Kidney epithelial cell (primary cell): ENCODE results near the gene KRTAP3-3. TPM values are rescaled to one million over a fixed set of nuclear protein-coding genes. Genes with fewer than 3 reads are reported as not detected.

Source experiments
- DNase-seq: peaks from one replicate; pipeline ENCODE4 v3.0.0-alpha.2; 2010; ENCODE audit warnings: low read depth
- H3K27me3 ChIP-seq: 2 replicates; pipeline ENCODE4 v1.6.0; 2011; ENCODE audit warnings: low read length; ENCODE audit not compliant: control insufficient read depth, insufficient read depth
- H3K36me3 ChIP-seq: 2 replicates; pipeline ENCODE4 v1.5.1; 2011; ENCODE audit warnings: low read length; ENCODE audit not compliant: control insufficient read depth, insufficient read depth
- H3K4me3 ChIP-seq: 2 replicates; pipeline ENCODE4 v1.5.1; 2011; ENCODE audit warnings: low read depth, mild to moderate bottlenecking, control low read depth, low read length
- total RNA-seq: library from RNA; depleted of rRNA; stranded (reverse); fragments of >200 nt; gene quantifications from 2 replicates; pipeline ENCODE4 v1.2.3, GENCODE V29; 2015
- TF ChIP-seq, protein P1 (sequence below): IDR thresholded peaks from 2 replicates; pipeline ENCODE4 v1.5.1; 2011; ENCODE audit warnings: mild to moderate bottlenecking, moderate library complexity, low read length, control low read depth, inconsistent platforms; ENCODE audit not compliant: insufficient read depth, poor library complexity, severe bottlenecking

The KRTAP3-3 gene
- total RNA-seq, 1 donor from 2014 or later: not detected

DNA sequence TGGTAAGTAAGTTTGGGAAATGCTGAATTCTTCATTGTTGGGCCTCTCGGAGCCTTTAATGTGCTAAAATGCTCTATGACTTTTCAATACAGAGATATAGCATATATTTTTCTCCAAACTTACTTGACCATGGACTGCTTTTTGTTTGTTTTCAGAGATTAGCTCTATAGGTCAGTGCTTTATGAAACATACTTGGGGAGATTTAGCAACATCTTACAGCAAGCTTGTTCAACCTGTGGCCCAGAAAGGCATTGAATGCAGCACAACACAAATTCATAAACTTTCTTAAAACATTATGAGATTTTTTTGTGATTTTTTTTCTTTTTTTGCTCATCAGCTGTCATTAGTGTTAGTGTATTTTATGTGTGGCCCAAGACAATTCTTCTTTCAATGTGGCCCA, 16.0 kb upstream of the KRTAP3-3 start:
- TF ChIP-seq, protein P1, sequence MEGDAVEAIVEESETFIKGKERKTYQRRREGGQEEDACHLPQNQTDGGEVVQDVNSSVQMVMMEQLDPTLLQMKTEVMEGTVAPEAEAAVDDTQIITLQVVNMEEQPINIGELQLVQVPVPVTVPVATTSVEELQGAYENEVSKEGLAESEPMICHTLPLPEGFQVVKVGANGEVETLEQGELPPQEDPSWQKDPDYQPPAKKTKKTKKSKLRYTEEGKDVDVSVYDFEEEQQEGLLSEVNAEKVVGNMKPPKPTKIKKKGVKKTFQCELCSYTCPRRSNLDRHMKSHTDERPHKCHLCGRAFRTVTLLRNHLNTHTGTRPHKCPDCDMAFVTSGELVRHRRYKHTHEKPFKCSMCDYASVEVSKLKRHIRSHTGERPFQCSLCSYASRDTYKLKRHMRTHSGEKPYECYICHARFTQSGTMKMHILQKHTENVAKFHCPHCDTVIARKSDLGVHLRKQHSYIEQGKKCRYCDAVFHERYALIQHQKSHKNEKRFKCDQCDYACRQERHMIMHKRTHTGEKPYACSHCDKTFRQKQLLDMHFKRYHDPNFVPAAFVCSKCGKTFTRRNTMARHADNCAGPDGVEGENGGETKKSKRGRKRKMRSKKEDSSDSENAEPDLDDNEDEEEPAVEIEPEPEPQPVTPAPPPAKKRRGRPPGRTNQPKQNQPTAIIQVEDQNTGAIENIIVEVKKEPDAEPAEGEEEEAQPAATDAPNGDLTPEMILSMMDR: no peak
- Histone ChIP-seq H3K36me3 (no peaks in the 10 kb centered on the region), H3K4me3 (no peak overlapping the region), H3K27me3 (no peaks in the 10 kb centered on the region)
- DNase-seq: no peak

DNA sequence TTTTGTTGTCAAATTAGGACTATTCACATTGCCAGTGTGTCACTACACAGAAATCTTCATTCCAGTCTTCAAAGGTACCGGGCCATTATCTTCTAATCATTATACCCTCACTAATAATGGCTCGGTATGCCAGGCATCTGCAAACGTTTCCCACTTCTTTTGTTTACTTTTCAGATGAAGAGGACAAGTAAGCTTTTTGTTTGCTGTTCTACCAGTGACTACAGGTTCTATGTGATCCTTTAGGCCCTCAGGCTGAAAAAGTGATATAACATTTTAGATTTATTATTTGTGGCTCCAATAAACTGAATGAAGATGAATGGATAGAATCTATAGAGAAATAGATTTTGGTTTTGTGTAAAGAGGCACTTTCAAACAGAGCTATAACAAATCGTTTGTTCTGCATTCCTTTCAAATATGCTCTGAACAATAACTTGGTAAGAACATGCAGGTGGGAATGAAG, 15.4 kb upstream of the KRTAP3-3 start:
- TF ChIP-seq, protein P1: no peak
- Histone ChIP-seq H3K27me3 (no peaks in the 10 kb centered on the region), H3K36me3 (no peaks in the 10 kb centered on the region), H3K4me3 (no peak overlapping the region)
- no peak for DNase-seq

DNA sequence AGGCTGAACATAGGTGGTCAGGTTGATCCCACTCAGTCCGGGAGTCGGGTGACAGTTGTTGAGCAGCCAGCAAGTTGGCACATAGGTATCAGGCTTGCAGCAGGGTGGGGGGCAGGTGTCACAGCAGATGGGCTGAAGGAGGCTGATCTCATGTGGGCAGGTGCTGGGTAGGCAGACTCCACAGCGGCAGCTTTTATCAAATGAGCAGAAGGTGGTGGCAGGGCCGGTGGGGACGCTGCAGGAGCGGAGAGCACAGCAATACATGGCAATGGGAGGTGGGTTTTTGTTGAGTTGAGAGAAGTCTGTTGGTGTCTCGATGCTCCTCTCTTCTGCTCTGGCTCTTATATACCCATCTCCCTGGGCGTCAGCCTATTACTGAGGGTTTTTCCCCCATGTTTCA, 14.8 kb upstream of the KRTAP3-3 start, which contains the start of gene KRTAP3-1:
TSS of gene KRTAP3-1 (minus strand) at position 318 of the 400 bp plus-strand sequence. CDS start at position 264, 54 bp downstream.
- no peaks in the 10 kb centered on the region for H3K27me3 ChIP-seq
- no peak within 1 kb of the TSS for H3K4me3 ChIP-seq
- no peak for DNase-seq
- TF ChIP-seq, protein P1: no peak
- H3K36me3 ChIP-seq: no peaks in the 10 kb centered on the region

DNA sequence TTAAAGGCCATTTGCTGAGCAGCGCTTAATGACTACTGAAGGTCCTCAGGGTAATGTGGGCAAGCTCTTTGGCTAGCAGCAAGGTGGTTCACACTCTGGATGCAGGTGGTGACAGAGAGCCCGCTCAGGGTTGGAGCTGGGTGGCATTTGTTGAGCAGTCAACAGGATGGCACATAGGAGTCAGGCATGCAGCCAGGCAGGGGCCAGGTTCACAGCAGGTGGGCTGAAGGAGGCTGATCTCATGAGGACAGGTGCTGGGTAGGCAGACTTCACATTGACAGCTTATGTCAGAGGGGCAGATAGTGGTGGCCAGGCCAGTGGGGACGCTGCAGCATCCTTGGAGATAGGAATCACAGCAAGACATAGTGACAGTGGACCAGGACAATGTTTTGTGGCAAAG, 10.4 kb upstream of the KRTAP3-3 start:
- H3K36me3 ChIP-seq: no peaks in the 10 kb centered on the region
- TF ChIP-seq, protein P1: no peak
- no peaks in the 10 kb centered on the region for H3K27me3 ChIP-seq
- H3K4me3 ChIP-seq: no peak overlapping the region
- no peak for DNase-seq

DNA sequence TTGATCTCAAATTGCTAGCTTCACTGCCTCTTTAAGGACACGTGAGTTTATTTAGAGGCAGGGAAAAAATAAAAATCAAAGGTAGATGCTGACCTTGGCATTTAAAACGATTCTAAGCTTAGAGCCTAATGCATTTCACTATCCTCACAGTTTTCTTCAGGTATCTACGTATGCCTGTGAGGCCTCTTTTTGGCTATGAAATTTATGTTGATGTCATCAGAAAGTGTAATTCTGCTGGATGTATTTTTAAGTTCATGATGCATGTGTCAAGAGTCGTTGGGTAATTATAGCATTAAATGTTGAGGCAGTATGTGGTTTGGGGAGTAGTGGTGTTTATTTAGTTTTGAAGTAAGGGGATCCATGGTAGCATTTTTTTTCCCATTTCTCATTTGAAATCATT, 10.0 kb upstream of the KRTAP3-3 start:
- TF ChIP-seq, protein P1: no peak
- Histone ChIP-seq H3K27me3 (no peaks in the 10 kb centered on the region), H3K36me3 (no peaks in the 10 kb centered on the region), H3K4me3 (no peak overlapping the region)
- DNase-seq: no peak

DNA sequence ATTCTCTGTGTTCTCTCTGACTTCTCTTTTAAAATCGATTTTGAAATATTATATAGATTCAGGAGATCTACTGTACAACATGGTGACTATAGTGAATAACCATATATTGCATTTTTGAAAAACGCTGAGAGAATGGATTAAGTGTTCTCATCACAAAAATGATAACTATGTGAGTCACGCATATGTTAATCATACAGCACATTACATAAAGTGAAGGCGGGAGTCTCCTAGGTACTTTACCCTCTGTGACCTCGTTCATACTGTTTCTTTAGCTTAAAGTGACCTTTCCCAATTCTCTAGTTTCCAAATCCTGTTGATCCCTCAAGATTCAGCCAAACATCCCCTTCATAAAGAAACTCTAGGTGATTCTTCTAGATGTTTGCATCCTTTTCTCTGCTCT, 8.8 kb upstream of the KRTAP3-3 start:
- no peaks in the 10 kb centered on the region for H3K36me3 ChIP-seq
- no peak overlapping the region for H3K4me3 ChIP-seq
- TF ChIP-seq, protein P1: no peak
- H3K27me3 ChIP-seq: no peaks in the 10 kb centered on the region
- DNase-seq: no peak
